LNCAP (cell line): Measurements from ENCODE around the gene DLGAP1.

Experiments
- CTCF ChIP-seq: fragments of 450-650 bp; IDR thresholded peaks from 2 replicates; pipeline ENCODE4 v1.5.1; 2017; ENCODE audit warnings: mild to moderate bottlenecking

Gene DLGAP1

GRCh38 chr18:3491981-3492555 lies 963.0 kb downstream of the DLGAP1 start:
- TF ChIP-seq CTCF, result no peak

GRCh38 chr18:3489462-3489861 lies 965.6 kb downstream of the DLGAP1 start:
- no peak for TF ChIP-seq CTCF

- TF ChIP-seq CTCF, result no peak
Measured at GRCh38 chr18:3486512-3486911, 968.6 kb downstream of the DLGAP1 start.

GRCh38 chr18:3485153-3486149 lies 969.7 kb downstream of the DLGAP1 start:
- TF ChIP-seq CTCF, result no peak

- no peak for TF ChIP-seq CTCF
Measured at GRCh38 chr18:3482258-3482657, 972.8 kb downstream of the DLGAP1 start.

GRCh38 chr18:3481696-3482210 lies 973.4 kb downstream of the DLGAP1 start:
- TF ChIP-seq CTCF, result peak; percentile 37

GRCh38 chr18:3480827-3481573 lies 974.1 kb downstream of the DLGAP1 start:
- TF ChIP-seq CTCF, result no peak
